H9 (cell line): ENCODE measurements around the gene ENGASE. TPM values are rescaled to one million over a fixed set of nuclear protein-coding genes. Genes with fewer than 3 reads are reported as not detected.

ENCODE experiments used
- DNase-seq: peaks from one replicate; pipeline ENCODE4 v3.0.0-alpha.2; 2017
- H2AFZ ChIP-seq: one replicate; pipeline ENCODE4 v1.6.1; 2013; ENCODE audit warnings: mild to moderate bottlenecking, low read length, control low read depth, moderate library complexity
- H2AK5ac ChIP-seq: 2 replicates; pipeline ENCODE4 v1.6.1; 2013; ENCODE audit warnings: low read length, control low read depth, mixed read lengths; ENCODE audit not compliant: insufficient read length
- H2BK120ac ChIP-seq: one replicate; pipeline ENCODE4 v1.6.1; 2013; ENCODE audit warnings: low read depth, mild to moderate bottlenecking, low read length, control low read depth, inconsistent platforms; ENCODE audit not compliant: poor library complexity, severe bottlenecking
- H2BK12ac ChIP-seq: 2 replicates; pipeline ENCODE4 v1.6.1; 2013; ENCODE audit warnings: low read length, control low read depth, mixed read lengths, low read depth; ENCODE audit not compliant: insufficient read length
- H2BK15ac ChIP-seq: 2 replicates; pipeline ENCODE4 v1.6.1; 2013; ENCODE audit warnings: low read depth, low read length, control low read depth
- H2BK20ac ChIP-seq: one replicate; pipeline ENCODE4 v1.6.1; 2013; ENCODE audit warnings: low read depth, mild to moderate bottlenecking, low read length, control low read depth, inconsistent platforms; ENCODE audit not compliant: poor library complexity, severe bottlenecking
- H2BK5ac ChIP-seq: 2 replicates; pipeline ENCODE4 v1.6.1; 2013; ENCODE audit warnings: low read length, control low read depth, mixed read lengths; ENCODE audit not compliant: insufficient read length
- H3K14ac ChIP-seq: 2 replicates; pipeline ENCODE4 v1.6.1; 2013; ENCODE audit warnings: low read length, control low read depth; ENCODE audit not compliant: insufficient read depth
- H3K18ac ChIP-seq: 2 replicates; pipeline ENCODE4 v1.6.1; 2013; ENCODE audit warnings: low read depth, mild to moderate bottlenecking, mixed read lengths, low read length, control low read depth; ENCODE audit not compliant: insufficient read length
- H3K23ac ChIP-seq: 2 replicates; pipeline ENCODE4 v1.6.1; 2013; ENCODE audit warnings: low read length, control low read depth, mixed read lengths, low read depth; ENCODE audit not compliant: insufficient read length
- H3K23me2 ChIP-seq: 2 replicates; pipeline ENCODE4 v1.6.1; 2013; ENCODE audit warnings: low read depth, mild to moderate bottlenecking, mixed read lengths, low read length, control low read depth; ENCODE audit not compliant: insufficient read length, poor library complexity, severe bottlenecking
- H3K27ac ChIP-seq: 2 replicates; pipeline ENCODE4 v1.5.1; 2013; ENCODE audit warnings: low read length, control low read depth, mixed read lengths, low read depth; ENCODE audit not compliant: insufficient read length
- H3K27me3 ChIP-seq: 2 replicates; pipeline ENCODE4 v1.6.1; 2013; ENCODE audit warnings: low read length, control low read depth, inconsistent platforms; ENCODE audit not compliant: insufficient read depth
- H3K4ac ChIP-seq: 2 replicates; pipeline ENCODE4 v1.6.1; 2013; ENCODE audit warnings: low read depth, mild to moderate bottlenecking, control low read depth, inconsistent platforms, low read length, moderate library complexity
- H3K4me1 ChIP-seq: 2 replicates; pipeline ENCODE4 v1.6.1; 2013; ENCODE audit warnings: low read length, control low read depth, inconsistent platforms; ENCODE audit not compliant: insufficient read depth
- H3K4me2 ChIP-seq: 2 replicates; pipeline ENCODE4 v1.6.1; 2013; ENCODE audit warnings: low read length, control low read depth, mixed read lengths; ENCODE audit not compliant: insufficient read length, insufficient read depth
- H3K56ac ChIP-seq: 2 replicates; pipeline ENCODE4 v1.6.1; 2013; ENCODE audit warnings: low read depth, mild to moderate bottlenecking, mixed read lengths, low read length, control low read depth; ENCODE audit not compliant: insufficient read length
- H3K79me1 ChIP-seq: 2 replicates; pipeline ENCODE4 v1.6.1; 2013; ENCODE audit warnings: low read depth, mild to moderate bottlenecking, moderate library complexity, low read length, control low read depth, inconsistent platforms; ENCODE audit not compliant: insufficient read depth, poor library complexity, severe bottlenecking
- H3K79me2 ChIP-seq: 2 replicates; pipeline ENCODE4 v1.6.1; 2013; ENCODE audit warnings: low read length, control low read depth, inconsistent platforms; ENCODE audit not compliant: insufficient read depth
- H3K9ac ChIP-seq: 2 replicates; pipeline ENCODE4 v1.6.1; 2013; ENCODE audit warnings: low read length, control low read depth, mixed read lengths; ENCODE audit not compliant: insufficient read length; ENCODE audit errors: extremely low read depth
- H3K9me3 ChIP-seq: one replicate; pipeline ENCODE4 v1.6.1; 2013; ENCODE audit warnings: low read depth, low read length, inconsistent platforms; ENCODE audit not compliant: control insufficient read depth
- H3T11ph ChIP-seq: one replicate; pipeline ENCODE4 v1.6.1; 2013; ENCODE audit warnings: mild to moderate bottlenecking, low read length, control low read depth, inconsistent platforms
- H4K20me1 ChIP-seq: one replicate; pipeline ENCODE4 v1.6.1; 2013; ENCODE audit not compliant: control insufficient read depth, insufficient read length, insufficient read depth
- H4K5ac ChIP-seq: 2 replicates; pipeline ENCODE4 v1.6.1; 2013; ENCODE audit warnings: low read depth, mild to moderate bottlenecking, mixed read lengths, low read length, control low read depth; ENCODE audit not compliant: insufficient read length
- H4K8ac ChIP-seq: replicated peaks from 2 replicates; pipeline ENCODE4 v1.6.1; 2013; ENCODE audit warnings: low read length, control low read depth, mixed read lengths, low read depth; ENCODE audit not compliant: insufficient read length
- H4K91ac ChIP-seq: 2 replicates; pipeline ENCODE4 v1.6.1; 2013; ENCODE audit warnings: low read depth, mild to moderate bottlenecking, moderate library complexity, mixed read lengths, low read length, control low read depth; ENCODE audit not compliant: insufficient read length
- H3K27ac Mint-ChIP-seq, 3 experiments: 2 replicates in 2 of 3; 3 replicates in 1 of 3; pipeline ENCODE4 v1.8.0; 2020 to 2021; ENCODE audit warnings: mixed read lengths in 3 of 3, mild to moderate bottlenecking in 1 of 3, moderate library complexity in 1 of 3
- H3K27me3 Mint-ChIP-seq: 2 replicates; pipeline ENCODE4 v1.8.0; 2021; ENCODE audit warnings: low read depth, mild to moderate bottlenecking, moderate library complexity, mixed read lengths
- H3K36me3 Mint-ChIP-seq, 3 experiments: 2 replicates in 2 of 3; 3 replicates in 1 of 3; pipeline ENCODE4 v1.8.0; 2020 to 2021; ENCODE audit warnings: low read depth in 3 of 3, mixed read lengths in 3 of 3; ENCODE audit not compliant: insufficient read depth in 1 of 3
- H3K4me1 Mint-ChIP-seq, 2 experiments: 2 replicates each; pipeline ENCODE4 v1.8.0; 2020; ENCODE audit warnings: mixed read lengths in 2 of 2
- H3K4me3 Mint-ChIP-seq, 2 experiments: 2 replicates in 1 of 2; 3 replicates in 1 of 2; pipeline ENCODE4 v1.8.0; 2020 to 2021; ENCODE audit warnings: mild to moderate bottlenecking in 2 of 2, mixed read lengths in 2 of 2, moderate library complexity in 1 of 2
- H3K9me3 Mint-ChIP-seq, 2 experiments: 2 replicates in 1 of 2; 3 replicates in 1 of 2; pipeline ENCODE4 v1.8.0; 2020; ENCODE audit warnings: mild to moderate bottlenecking in 2 of 2, mixed read lengths in 2 of 2, moderate library complexity in 1 of 2
- CTCF ChIP-seq: fragments of 200-600 bp; sonication (generic); conservative IDR thresholded peaks from 3 replicates; pipeline ENCODE4 v1.8.0; 2021; ENCODE audit warnings: antibody characterized with exemption, mild to moderate bottlenecking
- WGBS: extraction: QIAGEN DNeasy Blood & Tissue Kit; methylation state at CpG from one replicate; pipeline ENCODE4 v1.1.7; 2013; ENCODE audit warnings: missing lambda C conversion rate, low lambda C conversion rate, mixed read lengths; ENCODE audit not compliant: insufficient read length; ENCODE audit errors: extremely low coverage; 5-methylcytosine and 5-hydroxymethylcytosine counted together
- total RNA-seq: library from RNA; stranded (reverse); gene quantifications from 2 replicates; pipeline ENCODE4 v1.2.1, GENCODE V29; 2021

Gene ENGASE
- total RNA-seq, 1 experiment from 2014 or later, result 20.6 TPM

- no peak overlapping the region for H3K27ac Mint-ChIP-seq
- no peak overlapping the region for H3K27ac ChIP-seq
- H3K23me2 ChIP-seq, result no peaks in the 10 kb centered on the region
- H2AFZ ChIP-seq, result no peak overlapping the region
- no peak overlapping the region for H4K91ac ChIP-seq
- H2BK20ac ChIP-seq, result no peak overlapping the region
- H3K9me3 Mint-ChIP-seq, result peaks cover 4 to 11% of the 10 kb centered on the region in 2 experiments; a peak in 4 of 5 replicates
- H3K79me2 ChIP-seq, result no peaks in the 10 kb centered on the region
- H3K4ac ChIP-seq, result no peak overlapping the region
- H3K4me1 ChIP-seq, result no peaks in the 10 kb centered on the region
- peaks cover 0 to under 1% of the 10 kb centered on the region in 2 experiments; a peak in 1 of 4 replicates for H3K4me1 Mint-ChIP-seq
- no peak overlapping the region for H3K14ac ChIP-seq
- H3K79me1 ChIP-seq, result no peaks in the 10 kb centered on the region
- H3K27me3 ChIP-seq, result no peaks in the 10 kb centered on the region
- no peak overlapping the region for H3K4me2 ChIP-seq
- H2BK5ac ChIP-seq, result no peak overlapping the region
- no peak overlapping the region for H3K4me3 Mint-ChIP-seq
- no peak overlapping the region for H3K18ac ChIP-seq
- H2BK12ac ChIP-seq, result no peak overlapping the region
- H4K5ac ChIP-seq, result no peak overlapping the region
- H2AK5ac ChIP-seq, result no peak overlapping the region
- H2BK120ac ChIP-seq, result no peak overlapping the region
- H3K56ac ChIP-seq, result no peak overlapping the region
- H3K23ac ChIP-seq, result no peak overlapping the region
- no peak overlapping the region for H4K8ac ChIP-seq
- H4K20me1 ChIP-seq, result peaks cover 2% of the 10 kb centered on the region
- H3K27me3 Mint-ChIP-seq, result peaks cover 74% of the 10 kb centered on the region
- no peak overlapping the region for H2BK15ac ChIP-seq
- no peak for DNase-seq
- H3K9me3 ChIP-seq, result no peaks in the 10 kb centered on the region
- no peak for TF ChIP-seq CTCF
- no peak overlapping the region for H3T11ph ChIP-seq
- no peak overlapping the region for H3K9ac ChIP-seq
- no peaks in the 10 kb centered on the region; a peak in 1 of 7 replicates for H3K36me3 Mint-ChIP-seq
- no CpG with 5 or more reads among the region's 6 CpGs for WGBS
These were observed 34.7 kb upstream of the ENGASE start for GRCh38 chr17:79039886-79040285.
